Activated CD4-positive, alpha-beta T cell treated with anti-CD3 and anti-CD28 coated beads, Interleukin-2, Interleukin-6, amounts not matched to agents 100 ng/mL and 50 ng/mL, durations not matched to agents 16 hours and 8 hours (primary cell): ENCODE results near the gene PRH2.

ENCODE experiments used
- DNase-seq: peaks from one replicate; pipeline ENCODE4 v3.0.0-alpha.2; 2020

The PRH2 gene

GRCh38 chr12:10928746-10929286, at the start of gene PRH2:
Gene PRH2 (plus strand): TSS chr12:10929236. CDS start chr12:10929274, 38 bp downstream.
- DNase-seq = no peak

GRCh38 chr12:10884086-10884725, 44.8 kb upstream of the PRH2 start, which contains the start of gene PRH1:
Gene PRH1 (minus strand): TSS chr12:10884255. CDS start chr12:10884217, 38 bp downstream.
- DNase-seq = no peak

- DNase-seq = no peak
Measured at GRCh38 chr12:10889226-10889625, 39.8 kb upstream of the PRH2 start.

- no peak for DNase-seq
Measured at GRCh38 chr12:10891937-10892336, 37.1 kb upstream of the PRH2 start.

GRCh38 chr12:10896854-10897253, 32.2 kb upstream of the PRH2 start:
- no peak for DNase-seq

GRCh38 chr12:10900530-10900929, 28.5 kb upstream of the PRH2 start:
- DNase-seq = no peak

GRCh38 chr12:10900972-10901371, 28.1 kb upstream of the PRH2 start:
- no peak for DNase-seq

- DNase-seq = no peak
Measured at GRCh38 chr12:10901427-10901826, 27.6 kb upstream of the PRH2 start.

- no peak for DNase-seq
Measured at GRCh38 chr12:10904686-10905085, 24.4 kb upstream of the PRH2 start.

GRCh38 chr12:10909462-10909861, 19.6 kb upstream of the PRH2 start, which contains the start of gene TAS2R13:
Gene TAS2R13 (minus strand): TSS chr12:10909562. CDS start chr12:10909298, 264 bp downstream.
- no peak for DNase-seq

GRCh38 chr12:10910380-10910779, 18.7 kb upstream of the PRH2 start:
- DNase-seq = no peak

- no peak for DNase-seq
Measured at GRCh38 chr12:10919809-10920208, 9.2 kb upstream of the PRH2 start.

GRCh38 chr12:10926269-10926668, 2.8 kb upstream of the PRH2 start:
- DNase-seq = no peak

GRCh38 chr12:10936506-10936905, 7.5 kb downstream of the PRH2 start:
- no peak for DNase-seq

- no peak for DNase-seq
Measured at GRCh38 chr12:10939163-10939562, 10.1 kb downstream of the PRH2 start, which contains the start of gene TAS2R14. Gene TAS2R14 (minus strand): TSS chr12:10939263. CDS start chr12:10939207, 56 bp downstream.

GRCh38 chr12:10940389-10940788, 11.4 kb downstream of the PRH2 start:
- DNase-seq = no peak

- no peak for DNase-seq
Measured at GRCh38 chr12:10941369-10941768, 12.3 kb downstream of the PRH2 start.

GRCh38 chr12:10941916-10942607, 13.0 kb downstream of the PRH2 start:
- no peak for DNase-seq

- DNase-seq = no peak
Measured at GRCh38 chr12:10943167-10943566, 14.1 kb downstream of the PRH2 start.

GRCh38 chr12:10952645-10953044, 23.6 kb downstream of the PRH2 start:
- no peak for DNase-seq

- DNase-seq = no peak
Measured at GRCh38 chr12:10956085-10956484, 27.0 kb downstream of the PRH2 start.

GRCh38 chr12:10957741-10958140, 28.7 kb downstream of the PRH2 start:
- no peak for DNase-seq

GRCh38 chr12:10959804-10960203, 30.8 kb downstream of the PRH2 start:
- no peak for DNase-seq

GRCh38 chr12:10960211-10960610, 31.2 kb downstream of the PRH2 start:
- DNase-seq = no peak
